Measurements from ENCODE around the gene GSTO1.
"Not testable (repeated sequence)": the region's sequence is repeated elsewhere in the genome, so short reads cannot be mapped to it uniquely, and the experiment has no call there.

GSTO1 gene

DNA sequence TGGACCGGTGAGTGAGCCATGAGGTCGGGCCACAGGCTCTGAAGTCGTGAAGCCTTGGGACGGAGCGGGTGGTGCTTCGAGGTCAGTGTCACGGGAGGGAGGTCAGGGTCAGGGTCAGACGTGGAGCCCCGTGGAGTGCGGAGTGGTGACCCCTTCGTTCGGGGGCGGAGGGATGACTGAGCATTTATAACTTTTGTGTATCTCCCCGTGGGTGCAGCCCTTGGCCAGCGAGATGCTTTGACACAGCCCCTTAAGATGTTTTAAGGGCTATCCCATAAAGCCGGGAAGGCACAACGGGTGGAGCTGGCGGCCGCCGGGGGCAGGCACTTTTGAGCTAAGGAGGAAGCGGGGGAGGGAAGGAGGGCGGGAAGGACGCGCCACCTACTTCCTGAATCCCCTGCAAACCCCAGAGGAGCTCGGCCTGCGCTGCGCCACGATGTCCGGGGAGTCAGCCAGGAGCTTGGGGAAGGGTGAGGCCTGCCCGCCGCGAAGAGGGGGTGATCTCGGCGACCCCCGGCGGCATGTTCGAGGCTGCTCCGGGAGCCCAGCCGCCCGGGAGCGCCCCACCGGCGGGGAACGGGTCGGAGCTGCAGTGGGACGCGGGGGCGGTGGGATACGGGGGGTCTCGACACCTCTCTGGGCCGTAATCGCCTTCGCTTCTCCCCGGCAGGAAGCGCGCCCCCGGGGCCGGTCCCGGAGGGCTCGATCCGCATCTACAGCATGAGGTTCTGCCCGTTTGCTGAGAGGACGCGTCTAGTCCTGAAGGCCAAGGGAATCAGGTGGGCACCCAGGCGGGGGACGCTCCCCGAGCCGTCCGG, at the start of gene GSTO1:
Gene GSTO1 (plus strand): TSS at position 400 of the 818 bp plus-strand sequence. CDS start 37 bp downstream, at position 437.
- peak; percentile 17 for DNase-seq

GRCh38 chr10:104208730-104209129, 46.0 kb upstream of the GSTO1 start:
- no peak for DNase-seq

DNA sequence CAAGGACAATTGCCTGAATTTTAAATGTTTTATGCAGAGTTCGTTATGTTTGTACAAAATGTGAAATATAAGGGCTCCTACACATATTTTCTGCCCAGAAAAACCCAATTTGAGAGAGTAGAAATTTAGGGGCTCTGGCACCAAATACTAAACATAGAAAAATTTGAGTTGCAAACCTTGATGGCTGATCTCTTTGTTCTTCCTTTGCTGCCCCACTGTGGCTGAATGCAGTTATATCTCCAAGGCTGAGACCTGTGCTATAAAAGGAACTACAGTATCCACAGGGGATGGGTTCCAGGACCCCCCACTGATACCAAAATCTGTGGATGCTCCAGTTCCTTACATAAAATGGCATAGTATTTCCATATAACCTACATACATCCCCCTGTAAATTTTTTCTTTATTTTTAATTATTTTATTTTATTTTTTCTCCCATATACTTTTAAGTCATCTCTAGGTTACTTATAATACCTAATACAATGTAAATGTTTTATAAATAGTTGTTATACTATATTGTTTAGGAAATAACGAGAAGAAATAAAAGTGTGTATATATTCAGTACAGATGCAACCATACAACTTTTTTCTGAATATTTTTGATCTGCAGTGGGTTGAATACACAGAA, 45.0 kb upstream of the GSTO1 start:
- DNase-seq: peak; percentile 17

GRCh38 chr10:104216631-104217030, 38.1 kb upstream of the GSTO1 start:
- no peak for DNase-seq

GRCh38 chr10:104218751-104219150, 35.9 kb upstream of the GSTO1 start:
- no peak for DNase-seq

GRCh38 chr10:104220522-104220921, 34.2 kb upstream of the GSTO1 start:
- no peak for DNase-seq

DNA sequence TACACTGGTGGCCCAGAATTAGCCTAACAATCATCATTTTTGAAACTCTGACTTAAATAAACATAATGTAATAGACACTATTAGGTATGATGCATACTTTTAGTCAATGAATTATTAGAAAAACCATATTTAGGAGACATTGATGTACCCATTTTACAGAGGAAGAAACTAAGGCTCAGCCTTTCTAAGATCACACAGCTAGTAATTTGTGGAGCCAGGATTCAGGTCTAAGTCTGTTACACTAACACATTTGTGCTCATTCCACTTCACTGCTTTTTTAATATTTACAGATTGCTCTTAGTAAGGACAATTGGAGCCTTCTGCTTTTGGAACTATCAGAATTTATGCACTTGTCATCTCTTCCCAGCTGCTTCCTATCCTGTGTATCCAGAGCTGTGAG, 31.4 kb upstream of the GSTO1 start:
- no peak for DNase-seq

DNA sequence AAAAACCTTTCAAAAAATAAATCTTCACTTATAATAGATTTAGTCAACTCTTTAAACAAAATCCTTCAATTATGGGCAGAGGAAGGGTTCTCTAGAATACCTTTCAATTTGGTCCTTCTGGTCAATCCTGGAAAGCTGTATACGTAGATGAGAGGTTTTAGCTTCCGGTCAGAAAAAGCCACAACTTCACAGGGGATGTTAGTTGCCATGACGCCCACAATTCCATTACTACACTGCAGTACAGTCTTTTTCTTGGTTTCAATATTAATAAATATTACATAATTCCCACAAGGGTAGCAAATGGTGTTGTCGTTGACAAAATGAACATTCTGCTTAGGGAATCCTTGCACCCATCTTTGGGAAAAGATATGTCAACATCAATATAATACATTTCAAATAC, 24.2 kb upstream of the GSTO1 start:
- no peak for DNase-seq

- DNase-seq: peak; percentile 99
Observed at GRCh38 chr10:104231784-104232612, 22.7 kb upstream of the GSTO1 start, which contains the start of gene CFAP43. Gene CFAP43, minus strand, starts transcription at chr10:104232364. Its CDS starts 118 bp downstream, at chr10:104232246.

- no peak for DNase-seq
Observed at GRCh38 chr10:104232613-104233102, 22.0 kb upstream of the GSTO1 start.

DNA sequence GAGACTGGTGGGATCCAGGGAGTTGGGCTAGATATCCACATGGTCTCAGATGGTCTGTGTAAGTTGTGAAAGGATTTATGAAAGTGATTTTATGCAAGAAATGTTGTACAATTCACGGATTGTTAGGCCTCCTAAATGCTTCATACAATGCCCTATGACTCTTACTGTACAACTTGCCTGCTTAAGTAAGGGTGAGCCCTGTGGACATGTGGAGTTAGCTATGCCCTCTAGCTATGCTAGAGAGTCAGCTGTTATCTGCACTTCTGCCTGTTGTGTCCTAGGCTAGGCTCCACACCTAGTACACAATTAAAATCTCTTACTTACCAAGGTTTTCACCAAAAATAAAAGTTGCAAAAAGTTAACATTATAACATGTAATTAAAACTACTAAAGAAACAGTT, 20.9 kb upstream of the GSTO1 start:
- DNase-seq: no peak

DNA sequence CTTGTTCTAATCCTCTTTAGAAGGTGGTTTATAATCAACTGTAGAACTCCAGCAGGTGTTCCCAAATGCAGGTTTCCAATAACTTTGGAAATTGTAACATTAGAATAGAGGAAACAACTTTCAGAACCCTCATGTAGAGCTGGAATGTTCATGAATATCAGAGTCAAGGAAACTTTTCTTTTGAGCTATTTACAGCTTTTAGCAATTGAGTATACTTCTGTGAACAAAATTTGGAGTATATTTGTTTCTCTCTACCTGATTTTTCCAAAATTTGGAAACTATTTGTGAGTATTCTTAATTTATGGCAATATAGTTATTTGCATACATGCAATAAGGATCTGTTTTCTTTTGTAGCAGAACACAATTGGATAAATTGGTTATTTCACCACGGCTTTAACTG, 19.8 kb upstream of the GSTO1 start:
- no peak for DNase-seq

DNA sequence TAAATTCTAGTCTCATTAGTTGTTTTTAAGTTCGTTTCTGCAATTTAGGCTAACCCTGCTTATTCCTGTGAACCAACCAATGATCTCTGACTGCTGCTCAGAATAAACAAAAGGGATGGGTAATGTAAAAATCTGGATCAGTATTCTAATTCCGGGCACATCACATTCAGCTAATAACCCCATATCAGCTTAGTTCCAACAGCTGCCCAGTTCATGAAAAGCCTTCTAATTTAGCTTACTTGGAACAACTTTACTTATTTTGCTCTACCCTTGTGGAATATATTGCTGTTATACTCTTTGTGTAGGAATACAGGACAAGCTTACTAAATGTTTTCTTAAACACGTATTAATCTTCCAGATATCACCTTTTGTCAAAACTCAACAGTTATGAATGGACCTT, 18.9 kb upstream of the GSTO1 start:
- DNase-seq: no peak

DNA sequence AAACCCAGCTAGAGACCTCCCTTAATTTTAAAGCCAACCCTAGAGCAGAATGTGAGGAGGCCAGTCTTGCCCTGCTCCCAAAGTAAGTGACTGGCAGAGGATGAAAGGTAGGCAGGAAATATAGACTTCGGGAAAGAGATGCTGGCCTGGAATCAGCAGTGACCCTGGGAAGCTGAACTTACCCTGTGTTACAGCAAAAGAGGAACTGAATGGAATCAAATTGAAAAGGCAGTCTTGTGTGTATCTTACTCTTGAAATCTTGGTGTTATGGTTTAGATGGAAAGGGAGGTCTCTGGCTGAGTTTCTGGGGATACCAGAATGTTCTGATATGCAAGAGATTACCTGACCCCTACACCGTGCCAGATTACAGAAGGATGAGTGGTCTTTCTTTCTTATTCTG, 14.6 kb upstream of the GSTO1 start:
- DNase-seq: no peak

DNA sequence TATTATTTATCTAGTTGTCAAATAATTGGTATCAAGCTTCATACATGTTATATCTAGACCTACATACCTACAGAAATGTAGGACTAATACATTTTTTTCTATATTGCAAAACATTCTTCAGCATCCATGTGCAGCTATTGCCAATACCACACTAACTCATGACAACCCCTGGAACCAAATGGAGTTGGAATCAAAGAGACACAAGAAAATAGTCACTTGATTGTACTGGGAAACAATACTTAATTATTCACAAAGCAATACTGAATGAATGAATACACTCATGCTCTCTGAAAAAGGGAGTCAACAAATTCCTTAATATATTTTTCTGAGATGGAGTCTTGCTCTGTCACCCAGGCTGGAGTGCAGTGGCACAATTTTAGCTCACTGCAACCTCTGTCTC, 12.1 kb upstream of the GSTO1 start:
- DNase-seq: no peak

GRCh38 chr10:104243009-104243408, 11.7 kb upstream of the GSTO1 start:
- DNase-seq: not testable (repeated sequence)

- DNase-seq: no peak
Observed at GRCh38 chr10:104243512-104243911, 11.2 kb upstream of the GSTO1 start.

DNA sequence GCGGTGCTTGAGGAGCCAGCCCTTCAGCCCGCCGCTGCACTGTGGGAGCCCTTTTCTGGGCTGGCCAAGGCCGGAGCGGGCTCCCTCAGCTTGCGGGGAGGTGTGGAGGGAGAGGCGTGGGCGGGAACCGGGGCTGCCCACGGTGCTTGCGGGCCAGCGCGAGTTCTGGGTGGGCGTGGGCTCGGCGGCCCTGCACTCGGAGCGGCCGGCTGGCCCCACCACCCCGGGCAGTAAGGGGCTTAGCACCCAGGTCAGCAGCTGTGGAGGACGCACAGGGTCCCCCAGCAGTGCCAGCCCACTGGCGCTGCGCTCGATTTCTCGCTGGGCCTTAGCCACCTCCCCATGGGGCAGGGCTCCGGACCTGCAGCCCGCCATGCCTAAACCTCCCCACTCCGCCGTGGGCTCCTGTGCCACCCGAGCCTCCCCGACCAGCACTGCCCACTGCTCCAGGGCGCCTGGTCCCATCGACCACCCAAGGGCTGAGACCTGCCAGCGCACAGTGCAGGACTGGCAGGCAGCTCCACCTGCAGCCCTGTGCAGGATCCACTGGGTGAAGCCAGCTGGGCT, 9.5 kb upstream of the GSTO1 start:
- no peak for DNase-seq

DNA sequence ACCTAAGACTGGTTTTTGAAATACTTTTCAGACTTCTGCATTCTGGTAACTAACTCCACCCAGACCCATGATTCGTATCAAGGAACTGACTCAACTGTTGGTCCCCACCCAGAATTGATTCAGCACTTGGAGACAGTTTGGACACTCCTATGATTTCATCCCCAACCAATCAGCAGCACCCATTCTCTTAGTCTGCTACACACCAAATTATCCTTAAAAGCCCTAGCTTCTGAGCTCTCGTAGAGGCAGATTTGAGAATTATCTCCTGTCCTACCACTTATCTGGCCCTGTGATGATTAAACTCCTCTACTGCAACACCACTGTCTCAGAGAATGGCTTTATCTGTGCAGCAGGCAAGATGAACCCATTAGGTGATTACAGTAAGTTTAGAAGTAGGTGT, 7.7 kb upstream of the GSTO1 start:
- no peak for DNase-seq

- no peak for DNase-seq
Observed at GRCh38 chr10:104247513-104248146, 7.1 kb upstream of the GSTO1 start.

- not testable (repeated sequence) for DNase-seq
Observed at GRCh38 chr10:104248931-104249330, 5.8 kb upstream of the GSTO1 start.

- no peak for DNase-seq
Observed at GRCh38 chr10:104250371-104250770, 4.3 kb upstream of the GSTO1 start.

All from activated T-cell treated with anti-CD3 and anti-CD28 coated beads for 4 hours (primary cell).